Nephron progenitor cell (in vitro differentiated cells): ENCODE data around the gene NR2F2.

Source experiments
- DNase-seq: peaks from one replicate; pipeline ENCODE4 v3.0.0; 2021
- H3K27ac Mint-ChIP-seq: 2 replicates; pipeline ENCODE4 v1.8.0; 2021; ENCODE audit warnings: mild to moderate bottlenecking, moderate library complexity, mixed read lengths
- H3K27me3 Mint-ChIP-seq: 2 replicates; pipeline ENCODE4 v1.8.0; 2021; ENCODE audit warnings: mild to moderate bottlenecking, low read depth, mixed read lengths; ENCODE audit not compliant: poor library complexity
- H3K36me3 Mint-ChIP-seq: 2 replicates; pipeline ENCODE4 v1.8.0; 2021; ENCODE audit warnings: low read depth, mixed read lengths
- H3K4me1 Mint-ChIP-seq: 2 replicates; pipeline ENCODE4 v1.8.0; 2021; ENCODE audit warnings: mixed read lengths
- H3K4me3 Mint-ChIP-seq: 2 replicates; pipeline ENCODE4 v1.8.0; 2021; ENCODE audit warnings: mild to moderate bottlenecking, moderate library complexity, mixed read lengths
- H3K9me3 Mint-ChIP-seq: 2 replicates; pipeline ENCODE4 v1.8.0; 2021; ENCODE audit warnings: mild to moderate bottlenecking, moderate library complexity, mixed read lengths
- CTCF ChIP-seq: fragments of 200-600 bp; sonication (generic); IDR thresholded peaks from 2 replicates; pipeline ENCODE4 v1.5.0; 2021; ENCODE audit warnings: antibody characterized with exemption

Gene NR2F2

GRCh38 chr15:96348112-96349027, 17.9 kb downstream of the NR2F2 start:
- no peak for DNase-seq
- Mint-ChIP-seq H3K9me3 (no peaks in the 10 kb centered on the region), H3K27me3 (peaks cover 51% of the 10 kb centered on the region), H3K4me1 (peaks cover 98% of the 10 kb centered on the region), H3K36me3 (peaks cover 30% of the 10 kb centered on the region), H3K4me3 (peak overlapping the region; percentile 97), H3K27ac (peak overlapping the region; percentile 34)
- no peak for TF ChIP-seq CTCF

- Mint-ChIP-seq H3K4me1 (peaks cover 93% of the 10 kb centered on the region), H3K4me3 (peak overlapping the region; percentile 97)
Measured at GRCh38 chr15:96349034-96349856, 18.7 kb downstream of the NR2F2 start.

GRCh38 chr15:96349857-96350720, 19.6 kb downstream of the NR2F2 start:
- TF ChIP-seq CTCF: no peak
- no peak for DNase-seq
- peaks cover 58% of the 10 kb centered on the region for H3K27me3 Mint-ChIP-seq
- H3K27ac Mint-ChIP-seq: peak overlapping the region; percentile 28
- H3K9me3 Mint-ChIP-seq: no peaks in the 10 kb centered on the region
- H3K4me3 Mint-ChIP-seq: peak overlapping the region; percentile 97
- H3K4me1 Mint-ChIP-seq: peaks cover 85% of the 10 kb centered on the region
- peaks cover 28% of the 10 kb centered on the region for H3K36me3 Mint-ChIP-seq

More at GRCh38 chr15:96349034-96349856, 18.7 kb downstream of the NR2F2 start:
- Mint-ChIP-seq H3K9me3 (no peaks in the 10 kb centered on the region), H3K36me3 (peaks cover 28% of the 10 kb centered on the region), H3K27me3 (peaks cover 58% of the 10 kb centered on the region), H3K27ac (peak overlapping the region; percentile 18)
- TF ChIP-seq CTCF: no peak
- DNase-seq: no peak

GRCh38 chr15:96350934-96351724, 20.6 kb downstream of the NR2F2 start:
- Mint-ChIP-seq H3K27ac (no peak overlapping the region), H3K9me3 (no peaks in the 10 kb centered on the region), H3K36me3 (peaks cover 24% of the 10 kb centered on the region), H3K27me3 (peaks cover 58% of the 10 kb centered on the region), H3K4me1 (peaks cover 74% of the 10 kb centered on the region), H3K4me3 (peak overlapping the region; percentile 73)
- TF ChIP-seq CTCF: no peak
- no peak for DNase-seq
